ENCODE data around the gene ZBTB33. TPM values are rescaled to one million over a fixed set of nuclear protein-coding genes. Genes with fewer than 3 reads are reported as not detected.

Gene ZBTB33
- polyA plus RNA-seq, 1 donor from 2014 or later = 20.2 TPM

DNA sequence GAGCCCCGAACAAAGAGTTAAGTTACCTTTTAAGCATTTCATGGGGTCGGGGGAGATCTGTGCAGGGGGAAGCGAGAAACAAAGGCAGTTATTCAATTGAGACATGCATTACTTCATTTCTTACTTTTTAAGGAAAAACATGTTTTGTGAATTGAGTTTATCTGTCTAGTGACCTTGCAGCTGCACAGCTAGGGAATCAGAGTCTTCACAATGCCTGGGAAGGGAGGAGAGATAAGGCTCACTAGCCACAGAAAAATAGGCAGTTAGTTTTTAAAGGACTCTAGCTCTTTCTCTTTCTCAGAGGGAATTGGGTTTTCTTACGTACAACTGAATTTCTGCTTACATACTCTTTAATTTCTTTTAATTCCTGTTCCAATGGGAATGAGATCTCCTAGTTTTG lies 26.2 kb upstream of the ZBTB33 start:
- no peaks in the 10 kb centered on the region for H4K20me1 ChIP-seq (ENCODE audit: insufficient read depth)
- no peaks in the 10 kb centered on the region for H3F3A ChIP-seq (ENCODE audit: insufficient read depth, low read length, poor library complexity, severe bottlenecking)
- no peaks in the 10 kb centered on the region for H3K9me3 ChIP-seq (ENCODE audit: low read length)
- H3K9ac ChIP-seq (ENCODE audit: low read length) = no peak overlapping the region
- H3K27ac ChIP-seq (ENCODE audit: low read length) = no peak overlapping the region
- no peak overlapping the region for H3K4me2 ChIP-seq (ENCODE audit: low read length)
- no peak overlapping the region for H3K4me3 ChIP-seq (ENCODE audit: low read length)
- no peak overlapping the region for H2AFZ ChIP-seq (ENCODE audit: low read depth, low read length)
- no peaks in the 10 kb centered on the region for H3K9me2 ChIP-seq (ENCODE audit: insufficient read depth, low read length)
- H3K79me2 ChIP-seq (replicated peaks; ENCODE audit: insufficient read depth, low read length) = no peaks in the 10 kb centered on the region
- H3K27me3 ChIP-seq (ENCODE audit: insufficient read depth, low read depth, low read length) = no peaks in the 10 kb centered on the region
- TF ChIP-seq, protein P1, sequence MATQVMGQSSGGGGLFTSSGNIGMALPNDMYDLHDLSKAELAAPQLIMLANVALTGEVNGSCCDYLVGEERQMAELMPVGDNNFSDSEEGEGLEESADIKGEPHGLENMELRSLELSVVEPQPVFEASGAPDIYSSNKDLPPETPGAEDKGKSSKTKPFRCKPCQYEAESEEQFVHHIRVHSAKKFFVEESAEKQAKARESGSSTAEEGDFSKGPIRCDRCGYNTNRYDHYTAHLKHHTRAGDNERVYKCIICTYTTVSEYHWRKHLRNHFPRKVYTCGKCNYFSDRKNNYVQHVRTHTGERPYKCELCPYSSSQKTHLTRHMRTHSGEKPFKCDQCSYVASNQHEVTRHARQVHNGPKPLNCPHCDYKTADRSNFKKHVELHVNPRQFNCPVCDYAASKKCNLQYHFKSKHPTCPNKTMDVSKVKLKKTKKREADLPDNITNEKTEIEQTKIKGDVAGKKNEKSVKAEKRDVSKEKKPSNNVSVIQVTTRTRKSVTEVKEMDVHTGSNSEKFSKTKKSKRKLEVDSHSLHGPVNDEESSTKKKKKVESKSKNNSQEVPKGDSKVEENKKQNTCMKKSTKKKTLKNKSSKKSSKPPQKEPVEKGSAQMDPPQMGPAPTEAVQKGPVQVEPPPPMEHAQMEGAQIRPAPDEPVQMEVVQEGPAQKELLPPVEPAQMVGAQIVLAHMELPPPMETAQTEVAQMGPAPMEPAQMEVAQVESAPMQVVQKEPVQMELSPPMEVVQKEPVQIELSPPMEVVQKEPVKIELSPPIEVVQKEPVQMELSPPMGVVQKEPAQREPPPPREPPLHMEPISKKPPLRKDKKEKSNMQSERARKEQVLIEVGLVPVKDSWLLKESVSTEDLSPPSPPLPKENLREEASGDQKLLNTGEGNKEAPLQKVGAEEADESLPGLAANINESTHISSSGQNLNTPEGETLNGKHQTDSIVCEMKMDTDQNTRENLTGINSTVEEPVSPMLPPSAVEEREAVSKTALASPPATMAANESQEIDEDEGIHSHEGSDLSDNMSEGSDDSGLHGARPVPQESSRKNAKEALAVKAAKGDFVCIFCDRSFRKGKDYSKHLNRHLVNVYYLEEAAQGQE (IDR thresholded peaks at IDR 0.05; ENCODE audit: borderline replicate concordance) = no peak
- no peak for TF ChIP-seq MXI1 (conservative IDR thresholded peaks at IDR 0.05; ENCODE audit: poor library complexity, severe bottlenecking)
- TF ChIP-seq EP300 (conservative IDR thresholded peaks at IDR 0.05; ENCODE audit: poor library complexity, severe bottlenecking) = no peak
- TF ChIP-seq, protein P2, sequence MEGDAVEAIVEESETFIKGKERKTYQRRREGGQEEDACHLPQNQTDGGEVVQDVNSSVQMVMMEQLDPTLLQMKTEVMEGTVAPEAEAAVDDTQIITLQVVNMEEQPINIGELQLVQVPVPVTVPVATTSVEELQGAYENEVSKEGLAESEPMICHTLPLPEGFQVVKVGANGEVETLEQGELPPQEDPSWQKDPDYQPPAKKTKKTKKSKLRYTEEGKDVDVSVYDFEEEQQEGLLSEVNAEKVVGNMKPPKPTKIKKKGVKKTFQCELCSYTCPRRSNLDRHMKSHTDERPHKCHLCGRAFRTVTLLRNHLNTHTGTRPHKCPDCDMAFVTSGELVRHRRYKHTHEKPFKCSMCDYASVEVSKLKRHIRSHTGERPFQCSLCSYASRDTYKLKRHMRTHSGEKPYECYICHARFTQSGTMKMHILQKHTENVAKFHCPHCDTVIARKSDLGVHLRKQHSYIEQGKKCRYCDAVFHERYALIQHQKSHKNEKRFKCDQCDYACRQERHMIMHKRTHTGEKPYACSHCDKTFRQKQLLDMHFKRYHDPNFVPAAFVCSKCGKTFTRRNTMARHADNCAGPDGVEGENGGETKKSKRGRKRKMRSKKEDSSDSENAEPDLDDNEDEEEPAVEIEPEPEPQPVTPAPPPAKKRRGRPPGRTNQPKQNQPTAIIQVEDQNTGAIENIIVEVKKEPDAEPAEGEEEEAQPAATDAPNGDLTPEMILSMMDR (IDR thresholded peaks at IDR 0.05; ENCODE audit: poor library complexity, severe bottlenecking) = no peak
- TF ChIP-seq POLR2AphosphoS5 (IDR thresholded peaks at IDR 0.05) = no peak
- no peak for TF ChIP-seq EZH2 (IDR thresholded peaks at IDR 0.05; ENCODE audit: borderline replicate concordance, insufficient read depth, low read length, poor library complexity, severe bottlenecking)
- no peaks in the 10 kb centered on the region for H3K36me3 ChIP-seq (ENCODE audit: insufficient read depth, low read length)

GRCh38 chrX:120228187-120228908 lies 22.3 kb upstream of the ZBTB33 start:
- Histone ChIP-seq H3F3A (ENCODE audit: insufficient read depth, low read length, poor library complexity, severe bottlenecking) (no peaks in the 10 kb centered on the region), H3K9ac (ENCODE audit: low read length) (no peak overlapping the region), H3K9me3 (ENCODE audit: low read length) (no peaks in the 10 kb centered on the region), H2AFZ (ENCODE audit: low read depth, low read length) (no peak overlapping the region), H3K9me2 (ENCODE audit: insufficient read depth, low read length) (no peaks in the 10 kb centered on the region), H3K79me2 (replicated peaks; ENCODE audit: insufficient read depth, low read length) (no peaks in the 10 kb centered on the region), H3K27ac (ENCODE audit: low read length) (no peak overlapping the region), H3K4me2 (ENCODE audit: low read length) (no peak overlapping the region), H4K20me1 (ENCODE audit: insufficient read depth) (no peaks in the 10 kb centered on the region), H3K4me3 (ENCODE audit: low read length) (no peak overlapping the region), H3K27me3 (ENCODE audit: insufficient read depth, low read depth, low read length) (no peaks in the 10 kb centered on the region), H3K36me3 (ENCODE audit: insufficient read depth, low read length) (no peaks in the 10 kb centered on the region)
- no peak for TF ChIP-seq TAF1 (IDR thresholded peaks at IDR 0.05; ENCODE audit: low read depth)
- no peak for TF ChIP-seq EP300 (conservative IDR thresholded peaks at IDR 0.05; ENCODE audit: poor library complexity, severe bottlenecking)
- TF ChIP-seq, protein P2 (IDR thresholded peaks at IDR 0.05; ENCODE audit: poor library complexity, severe bottlenecking) = no peak
- no peak for TF ChIP-seq RAD21 (conservative IDR thresholded peaks at IDR 0.05)
- no peak for TF ChIP-seq EZH2 (IDR thresholded peaks at IDR 0.05; ENCODE audit: borderline replicate concordance, insufficient read depth, low read length, poor library complexity, severe bottlenecking)
- TF ChIP-seq, protein P1 (IDR thresholded peaks at IDR 0.05; ENCODE audit: borderline replicate concordance) = no peak
- TF ChIP-seq SMC3 (conservative IDR thresholded peaks at IDR 0.05; ENCODE audit: poor library complexity) = no peak
- TF ChIP-seq POLR2AphosphoS5 (IDR thresholded peaks at IDR 0.05) = no peak
- TF ChIP-seq MXI1 (conservative IDR thresholded peaks at IDR 0.05; ENCODE audit: poor library complexity, severe bottlenecking) = no peak
